ENCODE results near the gene SLC12A3.

The SLC12A3 gene, protein sequence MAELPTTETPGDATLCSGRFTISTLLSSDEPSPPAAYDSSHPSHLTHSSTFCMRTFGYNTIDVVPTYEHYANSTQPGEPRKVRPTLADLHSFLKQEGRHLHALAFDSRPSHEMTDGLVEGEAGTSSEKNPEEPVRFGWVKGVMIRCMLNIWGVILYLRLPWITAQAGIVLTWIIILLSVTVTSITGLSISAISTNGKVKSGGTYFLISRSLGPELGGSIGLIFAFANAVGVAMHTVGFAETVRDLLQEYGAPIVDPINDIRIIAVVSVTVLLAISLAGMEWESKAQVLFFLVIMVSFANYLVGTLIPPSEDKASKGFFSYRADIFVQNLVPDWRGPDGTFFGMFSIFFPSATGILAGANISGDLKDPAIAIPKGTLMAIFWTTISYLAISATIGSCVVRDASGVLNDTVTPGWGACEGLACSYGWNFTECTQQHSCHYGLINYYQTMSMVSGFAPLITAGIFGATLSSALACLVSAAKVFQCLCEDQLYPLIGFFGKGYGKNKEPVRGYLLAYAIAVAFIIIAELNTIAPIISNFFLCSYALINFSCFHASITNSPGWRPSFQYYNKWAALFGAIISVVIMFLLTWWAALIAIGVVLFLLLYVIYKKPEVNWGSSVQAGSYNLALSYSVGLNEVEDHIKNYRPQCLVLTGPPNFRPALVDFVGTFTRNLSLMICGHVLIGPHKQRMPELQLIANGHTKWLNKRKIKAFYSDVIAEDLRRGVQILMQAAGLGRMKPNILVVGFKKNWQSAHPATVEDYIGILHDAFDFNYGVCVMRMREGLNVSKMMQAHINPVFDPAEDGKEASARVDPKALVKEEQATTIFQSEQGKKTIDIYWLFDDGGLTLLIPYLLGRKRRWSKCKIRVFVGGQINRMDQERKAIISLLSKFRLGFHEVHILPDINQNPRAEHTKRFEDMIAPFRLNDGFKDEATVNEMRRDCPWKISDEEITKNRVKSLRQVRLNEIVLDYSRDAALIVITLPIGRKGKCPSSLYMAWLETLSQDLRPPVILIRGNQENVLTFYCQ

DNA sequence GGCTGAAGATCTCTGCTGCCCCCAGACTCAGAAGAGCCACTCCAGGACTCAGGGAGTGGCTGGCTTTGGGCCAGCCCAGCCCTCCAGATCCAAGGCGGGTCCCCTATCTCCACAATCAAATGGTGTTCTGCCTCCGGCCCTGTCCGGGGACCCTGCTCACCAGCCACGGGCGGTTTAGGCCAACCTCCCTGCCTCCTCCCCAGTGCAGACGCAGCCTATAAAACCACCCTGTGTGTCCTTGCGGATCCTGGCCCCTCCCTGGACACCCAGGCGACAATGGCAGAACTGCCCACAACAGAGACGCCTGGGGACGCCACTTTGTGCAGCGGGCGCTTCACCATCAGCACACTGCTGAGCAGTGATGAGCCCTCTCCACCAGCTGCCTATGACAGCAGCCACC is at the start of gene SLC12A3:
Gene SLC12A3 (plus strand): TSS at position 248 of the 400 bp plus-strand sequence. CDS start 29 bp downstream, at position 277.
- no peak for DNase-seq

DNA sequence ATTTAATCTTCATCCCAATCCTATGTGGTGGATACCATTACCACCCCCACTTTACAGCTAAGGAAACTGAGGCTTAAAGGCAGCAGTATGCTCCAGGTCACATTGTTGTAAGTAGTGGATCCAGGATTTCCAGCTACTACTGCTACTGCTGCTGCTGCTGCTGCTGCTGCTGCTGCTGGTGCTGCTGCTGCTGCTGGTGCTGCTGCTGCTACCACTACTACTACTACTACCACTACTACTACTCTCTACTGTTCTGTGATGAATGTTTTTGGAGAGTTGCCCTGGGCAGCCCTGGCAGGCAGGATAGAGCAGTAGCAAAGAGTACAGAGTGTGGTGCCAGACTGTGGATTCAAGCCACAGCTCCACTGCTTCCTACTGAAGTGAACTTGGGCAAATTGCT is 49.3 kb upstream of the SLC12A3 start:
- no peak for DNase-seq

DNA sequence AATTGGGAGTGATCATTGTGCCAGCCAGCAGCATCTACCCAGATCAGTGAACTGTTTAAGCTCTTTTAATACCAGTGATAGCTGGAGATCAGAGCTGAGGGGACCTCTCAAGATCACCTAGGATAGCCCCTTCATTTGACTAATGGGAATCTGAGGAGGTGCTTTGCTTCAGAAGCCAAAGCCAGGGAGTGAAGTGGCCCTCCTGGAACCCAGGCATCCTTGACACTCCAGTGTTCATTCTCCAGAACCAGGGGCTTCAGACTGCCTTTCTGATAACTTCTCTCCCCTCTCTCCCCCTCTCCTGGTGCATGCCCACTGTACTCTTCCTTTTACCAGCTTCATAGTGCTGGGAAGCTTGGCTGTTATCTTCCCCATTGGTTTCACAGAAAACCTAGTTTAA is 48.0 kb upstream of the SLC12A3 start:
- no peak for DNase-seq

DNA sequence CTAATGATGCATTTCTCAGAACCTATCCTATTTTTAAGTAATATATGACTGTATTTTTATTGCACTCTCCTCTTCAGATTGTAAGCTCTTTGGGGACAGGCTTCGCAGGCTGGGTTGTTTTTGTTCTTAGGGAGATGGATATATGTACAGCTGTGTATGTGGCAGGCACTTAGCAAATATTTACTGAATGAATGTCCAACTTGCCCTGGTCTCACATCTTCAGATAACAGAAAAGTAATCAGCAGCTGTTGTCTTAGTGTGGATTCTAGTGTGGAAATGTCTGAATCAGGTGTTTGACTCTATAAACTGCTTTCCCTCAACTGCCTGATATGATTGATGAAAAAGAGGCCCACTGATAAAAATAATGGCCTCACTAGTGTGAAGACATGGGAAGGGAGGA is 47.1 kb upstream of the SLC12A3 start:
- no peak for DNase-seq

DNA sequence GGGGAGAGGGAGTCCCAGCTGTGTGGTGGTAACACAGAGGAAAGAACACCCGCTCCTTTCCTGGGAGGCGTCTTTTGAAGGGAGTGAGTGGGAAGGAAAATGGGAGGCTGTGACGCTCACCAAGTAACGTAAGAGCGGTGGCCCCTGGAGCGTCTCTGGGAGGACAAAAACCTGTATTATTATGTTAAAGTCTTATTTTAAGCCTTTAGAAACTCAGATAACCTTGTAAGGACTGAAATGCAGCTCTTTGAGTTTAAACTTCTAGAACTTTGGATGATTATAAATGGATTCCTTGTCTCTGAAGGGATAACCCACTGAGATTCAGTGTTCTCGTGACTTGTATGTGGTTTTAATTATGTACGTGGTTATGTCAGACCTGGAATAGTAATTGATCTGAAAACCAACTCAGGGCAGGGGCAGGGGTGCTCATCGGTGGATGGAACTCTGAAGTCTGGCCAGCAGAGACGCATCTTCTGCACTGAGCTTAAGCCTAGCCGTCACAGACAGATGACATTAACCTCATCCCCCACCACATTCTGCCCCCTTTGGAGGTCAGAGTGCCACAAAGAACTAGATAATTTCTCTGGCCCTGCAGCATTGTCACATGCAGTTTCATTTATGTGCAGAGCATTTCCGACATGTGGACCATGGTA is 41.8 kb upstream of the SLC12A3 start:
- DNase-seq: no peak

DNA sequence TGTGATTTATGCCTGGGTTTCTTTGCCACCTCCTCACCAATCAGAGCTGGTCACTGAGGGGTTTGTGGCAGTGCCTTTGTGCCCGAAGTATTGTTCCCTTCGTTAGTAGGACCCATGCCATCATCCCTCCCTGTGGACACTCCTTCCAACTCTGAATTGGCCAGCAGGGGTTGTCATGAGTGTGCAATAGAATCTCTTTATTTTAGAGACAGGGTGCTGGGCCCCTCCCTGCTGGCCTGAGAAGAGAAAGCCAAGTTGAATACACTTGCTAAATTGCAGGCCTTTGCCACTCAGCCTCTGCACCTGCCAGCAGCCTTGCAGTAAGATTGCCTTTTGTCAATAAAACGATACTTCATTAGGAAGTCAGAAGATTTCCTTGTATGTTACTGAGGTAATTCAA is 40.7 kb upstream of the SLC12A3 start:
- peak; percentile 5 for DNase-seq

DNA sequence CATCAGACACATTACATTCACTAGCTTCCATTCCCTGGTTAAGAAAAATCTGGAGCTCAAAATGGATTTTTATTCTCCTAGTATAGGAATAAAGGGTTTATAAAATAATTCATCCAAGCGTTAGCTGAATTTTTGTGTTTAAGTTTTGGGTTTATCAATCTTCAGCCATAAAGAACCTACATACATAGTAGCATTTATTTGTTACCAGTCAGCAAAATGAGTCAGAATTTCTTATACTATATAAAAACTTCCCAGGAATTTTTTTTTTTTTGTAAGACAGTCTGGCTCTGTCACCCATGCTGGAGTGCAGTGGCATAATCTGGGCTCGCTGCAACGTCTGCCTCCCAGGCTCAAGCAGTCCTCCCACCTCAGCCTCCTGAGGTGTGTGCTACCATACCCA is 40.2 kb upstream of the SLC12A3 start:
- DNase-seq: no peak

DNA sequence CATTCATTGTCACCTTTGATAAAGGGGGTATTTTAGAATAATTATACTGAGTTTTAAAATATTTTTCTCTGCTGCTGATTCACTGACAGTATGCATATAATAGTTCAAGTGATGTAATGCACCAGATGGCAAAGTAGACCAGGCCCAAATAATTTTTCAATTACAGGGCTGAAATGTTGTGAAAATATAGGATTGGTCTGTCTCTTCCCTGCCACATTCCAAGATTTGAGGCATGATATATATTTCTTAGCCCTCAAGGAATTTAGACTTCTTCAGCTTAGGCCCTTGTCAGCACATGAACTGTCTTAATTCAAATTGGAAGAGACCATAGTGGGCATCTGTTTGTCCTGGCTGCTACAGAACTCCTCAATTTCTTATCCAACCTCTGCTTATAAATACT is 39.2 kb upstream of the SLC12A3 start:
- DNase-seq: no peak

DNA sequence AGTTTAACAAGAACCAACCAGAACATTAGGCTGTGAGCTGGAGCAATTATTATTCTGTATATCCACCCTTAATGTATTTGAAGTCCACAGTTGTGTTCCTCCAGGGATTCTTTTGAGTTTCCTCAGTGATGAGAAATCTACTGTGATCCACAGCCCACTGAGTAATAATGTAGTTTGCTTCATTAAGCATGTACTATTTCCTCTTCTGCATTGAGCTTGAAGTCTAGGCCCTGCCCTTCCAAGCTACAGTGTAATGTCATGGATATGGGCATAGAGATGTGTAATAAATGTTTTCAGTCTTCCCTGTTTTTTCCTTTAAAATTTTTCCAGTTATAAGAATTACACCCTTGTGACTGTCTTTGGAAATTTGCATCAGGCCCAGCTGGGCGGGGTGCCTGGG is 36.4 kb upstream of the SLC12A3 start:
- no peak for DNase-seq

DNA sequence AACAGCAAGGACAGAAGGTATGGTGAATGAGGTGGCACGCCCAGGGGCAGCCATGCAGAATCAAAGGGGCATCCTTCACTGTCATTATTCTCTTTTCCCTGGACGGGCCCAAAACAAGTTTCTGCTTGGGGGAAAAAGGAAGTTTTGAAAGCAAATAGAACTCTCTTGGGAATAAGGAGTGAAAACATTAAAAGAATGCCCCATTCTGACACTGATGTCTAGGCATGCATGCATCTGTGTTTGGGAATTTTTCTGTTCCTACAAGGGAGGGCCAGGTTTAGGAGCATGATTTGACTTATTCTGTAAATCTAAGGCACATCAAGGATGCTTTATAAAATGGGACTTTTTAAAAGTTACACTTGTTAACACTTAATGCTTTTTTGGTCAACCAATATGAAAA is 34.3 kb upstream of the SLC12A3 start:
- no peak for DNase-seq

DNA sequence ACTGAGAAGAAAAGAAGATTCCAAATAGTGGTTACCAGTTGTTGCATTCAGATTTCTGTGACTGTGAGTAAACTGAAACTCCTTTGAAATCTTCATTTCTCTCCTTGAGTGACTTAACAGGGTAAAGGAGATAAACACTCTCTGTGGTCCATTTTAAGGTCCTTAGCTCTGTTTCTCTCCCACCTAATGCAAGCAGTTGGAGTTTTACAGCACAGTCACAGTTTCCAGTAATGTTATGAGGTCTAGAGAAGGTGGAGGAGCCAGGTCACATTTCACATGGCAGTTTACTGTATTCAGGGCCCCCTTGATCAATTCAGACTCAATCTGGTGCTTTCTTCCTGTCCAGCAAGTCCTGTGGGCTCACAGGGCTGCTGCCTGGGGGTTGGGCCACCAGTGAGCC is 32.2 kb upstream of the SLC12A3 start:
- no peak for DNase-seq

DNA sequence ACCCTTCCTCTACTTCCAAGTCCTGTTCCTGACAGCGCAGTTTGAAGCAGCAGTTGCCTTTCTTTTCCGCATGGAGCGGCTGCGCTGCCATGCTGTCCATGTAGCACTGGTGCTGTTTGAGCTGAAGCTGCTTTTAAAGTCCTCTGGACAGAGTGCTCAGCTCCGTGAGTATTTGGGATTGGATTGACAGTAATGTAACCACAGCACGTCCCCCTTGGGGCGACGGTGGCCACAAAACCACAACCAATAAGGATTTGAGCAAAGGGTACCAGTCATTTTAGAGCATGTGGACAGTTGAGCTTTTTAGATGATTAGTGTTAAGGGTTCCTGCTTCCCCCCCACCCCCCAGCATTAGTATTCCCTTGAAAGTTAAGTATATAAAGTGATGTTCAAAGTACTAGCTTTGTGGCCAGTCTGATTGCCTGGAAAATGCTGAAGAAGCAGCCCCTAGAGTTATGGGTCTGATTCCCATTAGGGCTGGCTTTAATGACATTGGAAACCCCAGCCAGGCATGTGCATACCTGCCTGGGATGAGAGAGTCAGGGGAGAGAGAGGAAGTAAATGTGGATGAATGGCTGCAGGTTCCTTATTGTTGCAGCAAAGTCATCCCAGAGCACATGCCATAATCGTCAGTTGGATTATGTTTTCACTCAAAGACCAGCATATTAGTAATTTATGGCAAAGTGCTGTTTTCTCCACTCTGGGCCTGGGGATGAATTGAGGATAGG is 31.6 kb upstream of the SLC12A3 start:
- DNase-seq: no peak

DNA sequence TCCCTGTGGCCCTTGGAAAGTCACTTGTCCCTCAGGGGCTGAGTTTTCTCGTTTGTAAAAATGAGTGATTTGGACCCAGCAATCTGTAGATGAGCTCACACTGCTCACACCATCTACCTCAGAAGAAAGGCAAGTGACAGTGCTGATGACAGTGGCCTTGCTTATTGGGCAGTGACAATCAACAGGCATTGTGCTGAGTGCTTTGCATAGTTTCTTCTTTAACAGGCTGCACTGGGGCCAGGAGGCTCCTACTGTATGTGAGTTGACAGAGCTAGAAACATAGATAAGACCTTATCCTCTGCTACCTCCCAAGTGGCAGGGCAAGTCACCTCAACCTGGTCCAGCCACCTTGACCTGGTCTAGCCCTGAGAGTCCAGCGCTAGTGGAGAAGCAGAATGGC is 29.7 kb upstream of the SLC12A3 start:
- no peak for DNase-seq

DNA sequence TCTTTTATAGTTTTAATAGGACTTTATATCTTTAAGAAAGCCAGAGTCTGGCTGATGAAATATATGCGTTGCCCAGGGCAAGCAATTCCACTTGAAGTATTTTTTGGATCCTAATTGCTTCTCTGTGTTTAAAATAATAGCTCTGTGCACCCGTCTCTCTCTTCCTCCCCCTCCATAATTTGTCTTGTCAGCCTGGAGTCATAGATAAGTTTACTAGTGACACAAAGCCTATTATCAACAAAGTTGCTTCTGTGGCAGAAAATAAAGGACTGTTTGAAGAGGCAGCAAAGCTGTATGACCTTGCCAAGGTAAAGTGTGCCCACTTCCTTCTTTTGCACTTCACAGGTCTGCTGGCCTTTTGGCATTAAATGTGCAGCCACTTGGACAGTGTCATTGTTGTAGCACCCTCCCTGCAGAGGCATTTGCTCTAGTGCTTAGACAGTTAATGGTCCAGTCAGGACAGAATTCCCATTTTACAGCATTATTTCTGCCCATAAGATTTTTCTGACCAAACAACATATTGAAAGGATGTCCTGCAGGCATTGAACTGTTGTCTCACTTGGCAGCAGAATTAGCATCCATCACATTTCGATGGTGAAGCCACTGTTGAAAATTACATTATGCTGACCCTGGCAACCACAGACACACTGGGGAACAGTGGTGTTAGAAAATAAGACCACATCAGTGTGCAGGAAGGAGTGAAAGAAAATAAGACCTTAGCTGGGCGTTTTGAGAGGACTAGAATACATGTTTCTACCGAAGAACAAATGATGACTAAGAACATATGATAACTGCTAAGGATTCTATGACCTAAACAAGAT is 28.4 kb upstream of the SLC12A3 start:
- DNase-seq: no peak

DNA sequence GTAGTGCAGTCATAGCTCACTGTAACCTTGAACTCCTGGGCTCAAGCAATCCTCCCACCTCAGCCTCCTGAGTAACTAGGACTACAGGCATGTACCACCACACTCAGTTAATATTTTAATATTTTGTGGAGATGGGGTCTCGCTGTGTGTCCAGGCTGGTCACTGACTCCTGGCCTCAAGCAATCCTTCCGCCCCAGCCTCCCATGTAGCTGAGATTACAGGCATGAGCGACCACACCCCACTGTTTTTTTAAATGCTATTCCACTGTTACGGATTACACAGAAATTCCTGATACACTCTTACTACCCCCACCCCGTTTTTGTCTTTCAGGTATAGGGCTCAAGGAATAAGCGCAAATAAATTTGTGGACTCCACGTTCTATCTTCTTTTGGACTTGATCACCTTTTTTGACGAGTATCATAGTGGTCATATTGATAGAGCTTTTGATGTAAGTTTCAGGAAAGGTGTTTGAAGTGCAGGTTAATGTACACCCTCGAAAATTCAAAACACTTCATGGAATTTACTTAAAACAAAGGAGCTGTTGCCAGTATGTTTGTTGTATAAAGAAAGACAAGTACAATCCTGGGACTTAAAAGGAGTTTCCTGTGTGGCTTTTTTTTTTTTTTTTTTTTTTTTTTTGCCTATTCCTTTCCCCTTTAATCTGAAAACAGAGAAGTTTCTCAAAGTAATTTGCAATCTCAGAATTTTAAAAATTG is 26.2 kb upstream of the SLC12A3 start:
- DNase-seq: no peak

DNA sequence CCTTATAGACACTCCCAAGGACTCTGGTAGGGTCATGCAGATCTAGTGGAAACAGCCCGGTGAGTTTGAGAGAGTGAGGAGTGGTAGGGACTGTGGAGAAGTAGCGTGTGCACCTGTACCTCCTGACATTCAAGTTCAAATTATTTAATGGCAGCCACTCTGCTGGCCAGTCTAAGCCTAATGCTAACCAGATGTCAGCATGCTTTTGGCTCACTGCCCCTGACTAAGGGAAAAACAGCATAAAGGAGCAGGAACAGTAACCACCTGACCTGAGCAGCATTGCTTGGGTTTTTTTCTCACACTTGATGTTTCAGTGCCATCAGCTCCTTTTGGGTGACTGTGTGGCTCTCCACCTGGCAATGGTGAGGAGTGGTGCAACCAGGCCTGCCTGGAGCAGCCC is 23.8 kb upstream of the SLC12A3 start:
- DNase-seq: no peak

DNA sequence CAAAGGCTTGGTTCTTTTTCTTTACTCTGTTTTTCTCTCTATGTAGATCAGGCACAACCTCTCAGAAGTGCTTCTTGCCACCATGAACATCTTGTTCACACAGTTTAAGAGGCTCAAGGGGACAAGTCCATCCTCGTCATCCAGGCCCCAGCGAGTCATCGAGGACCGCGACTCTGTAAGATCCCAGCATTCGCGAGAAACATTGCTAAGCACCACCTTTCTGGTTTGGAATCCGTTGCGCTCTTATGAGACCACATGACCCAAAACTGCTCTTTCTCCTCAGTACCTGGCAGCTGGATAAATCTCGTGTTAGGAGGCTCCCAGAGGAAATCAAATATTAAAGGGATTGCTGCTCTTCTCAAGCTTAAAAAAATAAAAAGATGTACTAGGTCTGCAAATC is 23.3 kb upstream of the SLC12A3 start:
- DNase-seq: no peak

DNA sequence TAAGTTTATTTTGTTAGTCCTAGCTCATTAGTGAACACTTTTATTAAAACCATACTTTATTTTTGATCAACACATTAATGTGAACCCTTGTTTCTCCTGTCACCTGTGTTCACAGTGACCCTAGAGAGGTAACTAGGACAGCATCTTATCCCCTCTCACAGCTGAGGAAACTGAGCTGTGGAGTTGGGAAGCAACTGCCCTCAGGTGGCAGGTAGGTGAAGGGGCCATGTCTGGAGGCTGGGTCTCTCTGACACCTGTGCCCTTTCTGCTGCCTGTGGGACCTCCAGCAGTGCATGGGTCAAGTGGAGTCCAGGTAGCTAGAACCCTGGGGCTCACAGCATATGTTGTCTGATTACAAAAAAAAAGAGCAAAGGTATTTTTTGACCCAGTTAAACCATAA is 22.9 kb upstream of the SLC12A3 start:
- no peak for DNase-seq

DNA sequence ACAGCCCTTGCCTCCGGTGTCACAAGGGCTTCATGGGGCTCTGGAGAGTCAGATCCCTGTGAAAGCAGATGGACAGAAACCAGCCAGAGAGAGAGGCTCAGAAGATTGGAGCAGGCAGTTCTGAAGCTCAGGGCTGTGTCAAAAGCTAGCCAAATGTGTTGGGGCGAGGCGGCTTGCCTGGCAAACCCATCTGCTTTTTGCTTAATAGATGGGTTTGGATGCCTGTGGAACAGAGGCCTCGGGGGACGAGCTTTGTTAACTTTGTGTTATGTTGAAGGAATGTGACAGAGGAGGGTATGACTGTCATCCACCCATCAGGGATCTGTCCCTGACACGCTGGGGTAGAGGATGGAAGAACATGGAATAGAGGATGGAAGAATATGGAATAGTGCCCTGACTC is 21.0 kb upstream of the SLC12A3 start:
- no peak for DNase-seq

DNA sequence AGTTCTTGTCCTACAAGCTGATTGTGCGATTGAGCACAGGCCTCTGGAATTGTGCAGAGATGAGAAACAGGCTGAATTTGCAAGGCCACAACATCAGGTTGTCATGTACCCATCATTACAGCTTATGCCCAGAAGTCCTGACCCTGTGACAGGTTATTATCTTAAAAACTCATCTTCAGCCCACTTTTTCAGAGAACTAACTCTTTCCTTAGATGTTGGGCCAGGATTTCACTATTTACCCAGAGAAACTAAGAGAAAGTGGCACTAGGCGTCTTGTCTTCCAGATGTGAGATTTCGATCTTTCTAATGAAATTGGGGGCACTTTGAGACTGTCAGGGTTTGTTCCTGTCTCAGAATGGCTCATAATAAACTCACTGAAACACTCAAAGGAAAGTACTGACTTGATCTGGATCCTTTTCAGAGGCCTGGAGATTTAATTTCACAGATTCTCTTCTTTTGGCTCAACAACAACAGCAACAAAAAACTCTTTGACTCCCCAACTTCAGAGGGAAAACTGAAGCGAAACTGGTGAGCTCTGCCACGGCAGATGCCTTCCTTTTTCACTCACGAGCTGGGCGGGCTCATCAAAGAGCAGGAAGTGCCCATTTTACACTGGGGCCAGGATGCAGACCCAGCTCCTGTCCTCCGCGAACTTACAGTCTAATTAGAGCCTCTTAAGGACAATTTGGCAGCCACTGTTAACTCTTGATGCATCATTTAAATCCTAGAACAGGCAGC is 17.7 kb upstream of the SLC12A3 start:
- no peak for DNase-seq

Measured in NCI-H510A treated with DMSO at 0.1 percent for 48 hours (cell line).